Gastroesophageal sphincter (tissue), 4 donors: Measurements from ENCODE around the gene RPL37A. TPM values are rescaled to one million over a fixed set of nuclear protein-coding genes. Genes with fewer than 3 reads are reported as not detected.

Experiments used
- ATAC-seq: fragments of 150-250 bp; one replicate; pipeline ENCODE4 v1.9.1; 2016; ENCODE audit warnings: mild to moderate bottlenecking, moderate library complexity
- H3K27ac ChIP-seq, 4 donors: fragments of 200-600 bp; sonication (generic) in 3 of 4; 1 replicate in 3 of 4; 2 replicates in 1 of 4; pipeline ENCODE4 v1.5.1; 2016 to 2019
- H3K27me3 ChIP-seq: fragments of 200-600 bp; sonication (generic); one replicate; pipeline ENCODE4 v1.5.1; 2019
- H3K36me3 ChIP-seq, 2 donors: fragments of 200-600 bp; sonication (generic); one replicate each; pipeline ENCODE4 v1.5.1; 2019; ENCODE audit warnings: control low read depth in 1 of 2
- H3K4me1 ChIP-seq, 3 donors: fragments of 200-600 bp; sonication (generic); 1 replicate in 2 of 3; 2 replicates in 1 of 3; pipeline ENCODE4 v1.5.1; 2016 to 2019; ENCODE audit warnings: control low read depth in 2 of 3
- H3K4me3 ChIP-seq, 2 donors: fragments of 200-600 bp; sonication (generic); one replicate each; pipeline ENCODE4 v1.5.1; 2019; ENCODE audit warnings: mild to moderate bottlenecking in 1 of 2, moderate library complexity in 1 of 2
- H3K9me3 ChIP-seq, 3 donors: fragments of 200-600 bp; sonication (generic); one replicate each; pipeline ENCODE4 v1.5.1; 2017 to 2019; ENCODE audit warnings: control low read depth in 2 of 3
- CTCF ChIP-seq, 4 experiments: fragments of 200-600 bp in 2 of 4; fragments of 450-650 bp in 2 of 4; sonication (generic) in 1 of 4; IDR thresholded peaks; one replicate each; pipeline ENCODE4 v1.5.1; 2017 to 2019; ENCODE audit warnings: antibody characterized with exemption in 4 of 4, mild to moderate bottlenecking in 2 of 4, moderate library complexity in 2 of 4
- EP300 ChIP-seq: sonication (generic); formaldehyde crosslinking; IDR thresholded peaks from one replicate; pipeline ENCODE4 v1.6.1; 2017; ENCODE audit warnings: antibody characterized with exemption, mild to moderate bottlenecking
- POLR2A ChIP-seq, 2 donors: fragments of 450-650 bp; IDR thresholded peaks; one replicate each; pipeline ENCODE4 v1.6.1; 2017; ENCODE audit warnings: antibody characterized with exemption in 2 of 2, mild to moderate bottlenecking in 2 of 2, moderate library complexity in 1 of 2
- POLR2AphosphoS5 ChIP-seq: sonication (generic); formaldehyde crosslinking; IDR thresholded peaks from one replicate; pipeline ENCODE4 v1.6.1; 2017; ENCODE audit warnings: antibody characterized with exemption
- WGBS, 2 donors: methylation state at CpG; one replicate each; pipeline ENCODE4 v1.1.5; 2018; ENCODE audit warnings: low coverage in 1 of 2; 5-methylcytosine and 5-hydroxymethylcytosine counted together
- total RNA-seq, 4 donors: library from RNA; depleted of rRNA; stranded (reverse); fragments of >200 nt; gene quantifications; one replicate each; pipeline ENCODE4 v1.1.0, GENCODE V29; 2016

The RPL37A gene
- total RNA-seq, 4 donors from 2014 or later = 1,140 to 1,987 (median 1,653) TPM

GRCh38 chr2:216546641-216547403 lies 48.2 kb downstream of the RPL37A start:
- peaks cover 0 to 62% (median 0%) of the 10 kb centered on the region in 3 donors for H3K4me1 ChIP-seq
- WGBS, 2 donors = 39 to 46% methylated on average over 5 to 7 of the region's 7 CpGs
- H3K9me3 ChIP-seq = no peaks in the 10 kb centered on the region
- ATAC-seq = no peak
- TF ChIP-seq POLR2AphosphoS5 (peak; percentile 64), EP300 (no peak), CTCF (IDR thresholded peaks at IDR 0.05) (no peak), POLR2A (IDR thresholded peaks at IDR 0.05) (no peak)
- no peak overlapping the region for H3K4me3 ChIP-seq
- H3K36me3 ChIP-seq = no peaks in the 10 kb centered on the region
- peak overlapping the region; percentile 10 to 83 (median 80) for H3K27ac ChIP-seq
- H3K27me3 ChIP-seq = no peaks in the 10 kb centered on the region

GRCh38 chr2:216548901-216549331 lies 50.3 kb downstream of the RPL37A start:
- no peak overlapping the region for H3K4me3 ChIP-seq
- H3K27me3 ChIP-seq = no peaks in the 10 kb centered on the region
- 10 to 72% methylated on average over 1 to 2 of the region's 5 CpGs for WGBS, 2 donors
- peak; percentile 57 for ATAC-seq
- peaks cover 0 to 83% (median 0%) of the 10 kb centered on the region in 3 donors for H3K4me1 ChIP-seq
- no peaks in the 10 kb centered on the region for H3K36me3 ChIP-seq
- peak overlapping the region; percentile 61 to 83 (median 80) for H3K27ac ChIP-seq
- TF ChIP-seq CTCF (IDR thresholded peaks at IDR 0.05) (no peak), EP300 (no peak), POLR2AphosphoS5 (peak; percentile 35), POLR2A (IDR thresholded peaks at IDR 0.05) (no peak)
- no peaks in the 10 kb centered on the region for H3K9me3 ChIP-seq

GRCh38 chr2:216549926-216550690 lies 51.5 kb downstream of the RPL37A start:
- no peaks in the 10 kb centered on the region for H3K9me3 ChIP-seq
- peaks cover 3 to 95% (median 4%) of the 10 kb centered on the region in 3 donors for H3K4me1 ChIP-seq
- peak overlapping the region; percentile 61 to 83 (median 80) for H3K27ac ChIP-seq
- no peak for ATAC-seq
- 73 to 76% methylated on average over 9 to 10 of the region's 10 CpGs for WGBS, 2 donors
- TF ChIP-seq EP300 (no peak), POLR2AphosphoS5 (no peak), POLR2A (IDR thresholded peaks at IDR 0.05) (no peak), CTCF (IDR thresholded peaks at IDR 0.05) (no peak)
- H3K36me3 ChIP-seq = no peaks in the 10 kb centered on the region
- H3K4me3 ChIP-seq = no peak overlapping the region
- no peaks in the 10 kb centered on the region for H3K27me3 ChIP-seq

GRCh38 chr2:216551234-216552068 lies 52.8 kb downstream of the RPL37A start:
- no peak for ATAC-seq
- 40 to 57% methylated on average over 8 of the region's 8 CpGs for WGBS, 2 donors
- peak overlapping the region; percentile 61 to 83 (median 80) for H3K27ac ChIP-seq
- H3K9me3 ChIP-seq = no peaks in the 10 kb centered on the region
- H3K27me3 ChIP-seq = no peaks in the 10 kb centered on the region
- no peaks in the 10 kb centered on the region for H3K36me3 ChIP-seq
- no peak overlapping the region for H3K4me3 ChIP-seq
- H3K4me1 ChIP-seq = peaks cover 3 to 99% (median 9%) of the 10 kb centered on the region in 3 donors
- TF ChIP-seq POLR2AphosphoS5 (no peak), POLR2A (IDR thresholded peaks at IDR 0.05) (no peak), CTCF (IDR thresholded peaks at IDR 0.05) (no peak), EP300 (no peak)
